Fibroblast of lung (primary cell): ENCODE measurements around the gene ITGB3. TPM values are rescaled to one million over a fixed set of nuclear protein-coding genes. Genes with fewer than 3 reads are reported as not detected.

ENCODE experiments used
- DNase-seq, 2 donors: peaks; one replicate each; pipeline versions ENCODE4 v3.0.0 to v3.0.0-alpha.2; 2010; ENCODE audit warnings: low read depth in 2 of 2
- H2AFZ ChIP-seq: 2 replicates; pipeline ENCODE4 v1.5.1; 2012; ENCODE audit warnings: low read length, control low read depth, inconsistent platforms
- H3K27ac ChIP-seq: 2 replicates; pipeline ENCODE4 v1.5.1; 2011; ENCODE audit warnings: low read length, control low read depth; ENCODE audit not compliant: insufficient read depth
- H3K27me3 ChIP-seq: 2 replicates; pipeline ENCODE4 v1.5.1; 2011; ENCODE audit warnings: mild to moderate bottlenecking, low read length; ENCODE audit not compliant: control insufficient read depth, insufficient read depth
- H3K36me3 ChIP-seq: 2 replicates; pipeline ENCODE4 v1.5.1; 2011; ENCODE audit warnings: low read length; ENCODE audit not compliant: control insufficient read depth, insufficient read depth
- H3K4me1 ChIP-seq: 2 replicates; pipeline ENCODE4 v1.5.1; 2011; ENCODE audit warnings: low read length; ENCODE audit not compliant: control insufficient read depth, insufficient read depth; ENCODE audit errors: extremely low read depth
- H3K4me2 ChIP-seq: 2 replicates; pipeline ENCODE4 v1.5.1; 2011; ENCODE audit warnings: low read length, control low read depth; ENCODE audit not compliant: insufficient read depth; ENCODE audit errors: extremely low read depth
- H3K4me3 ChIP-seq, 4 experiments: fragments of 200-600 bp in 1 of 4; sonication (generic) in 1 of 4; replicated peaks in 1 of 4; 2 replicates each; pipeline ENCODE4 v1.5.1; 2011 to 2016; ENCODE audit warnings: low read length in 4 of 4, low read depth in 3 of 4, mild to moderate bottlenecking in 3 of 4, control low read depth in 2 of 4, inconsistent platforms in 1 of 4, mixed read lengths in 1 of 4; ENCODE audit not compliant: insufficient read depth in 1 of 4; ENCODE audit errors: control extremely low read depth in 1 of 4
- H3K79me2 ChIP-seq: 2 replicates; pipeline ENCODE4 v1.5.1; 2012; ENCODE audit warnings: mild to moderate bottlenecking, low read length, inconsistent platforms; ENCODE audit not compliant: control insufficient read depth, insufficient read depth
- H3K9ac ChIP-seq: 2 replicates; pipeline ENCODE4 v1.5.1; 2011; ENCODE audit warnings: mild to moderate bottlenecking, low read length, control low read depth; ENCODE audit not compliant: insufficient read depth
- H3K9me3 ChIP-seq: 2 replicates; pipeline ENCODE4 v1.5.1; 2012; ENCODE audit warnings: low read depth, low read length; ENCODE audit not compliant: control insufficient read depth, insufficient read depth
- H4K20me1 ChIP-seq: 2 replicates; pipeline ENCODE4 v1.5.1; 2011; ENCODE audit warnings: low read length; ENCODE audit not compliant: control insufficient read depth, insufficient read depth; ENCODE audit errors: extremely low read depth
- CTCF ChIP-seq, 2 donors: IDR thresholded peaks in 1 of 2; conservative IDR thresholded peaks in 1 of 2; 1 replicate in 1 of 2; 2 replicates in 1 of 2; pipeline ENCODE4 v1.5.1; 2011 to 2012; ENCODE audit warnings: low read length in 2 of 2, control low read depth in 1 of 2, inconsistent platforms in 1 of 2, low read depth in 1 of 2, mild to moderate bottlenecking in 1 of 2
- EZH2 ChIP-seq: IDR thresholded peaks from 2 replicates; pipeline ENCODE4 v1.5.1; 2012; ENCODE audit warnings: low read length, control low read depth, mild to moderate bottlenecking; ENCODE audit errors: missing control alignments
- polyA plus RNA-seq, 2 donors: library from polyadenylated mRNA; depleted of rRNA in 1 of 2; stranded (reverse) in 1 of 2; unstranded in 1 of 2; fragments of >200 nt; gene quantifications; 2 replicates each; pipeline ENCODE4 v1.2.1, GENCODE V29; 2011 to 2012; ENCODE audit warnings: missing spikeins in 1 of 2
- total RNA-seq: library from RNA; depleted of rRNA; stranded (reverse); fragments of >200 nt; gene quantifications from 2 replicates; pipeline ENCODE4 v1.2.1, GENCODE V29; 2014

The ITGB3 gene
- total and polyA plus RNA-seq, 2 donors (not counting 1 experiment from before 2014, with no cell fraction given), result 22.0 to 23.3 TPM

- Histone ChIP-seq H3K4me2 (no peak overlapping the region), H2AFZ (no peak overlapping the region), H3K4me3 (no peak overlapping the region), H3K9me3 (no peaks in the 10 kb centered on the region), H3K79me2 (no peaks in the 10 kb centered on the region), H4K20me1 (no peaks in the 10 kb centered on the region), H3K9ac (no peak overlapping the region), H3K27ac (no peak overlapping the region), H3K36me3 (no peaks in the 10 kb centered on the region), H3K27me3 (no peaks in the 10 kb centered on the region), H3K4me1 (no peaks in the 10 kb centered on the region)
- no peak for DNase-seq
- no peak for TF ChIP-seq EZH2
- no peak for TF ChIP-seq CTCF (conservative IDR thresholded peaks at IDR 0.05 in 1 of 2, IDR thresholded peaks at IDR 0.05 in 1 of 2; ENCODE audit: low read depth in 1 of 2, low read length in 2 of 2)
Observed at GRCh38 chr17:47251421-47251940, 2.1 kb upstream of the ITGB3 start.

- no peak overlapping the region for H3K4me3 ChIP-seq
- no peaks in the 10 kb centered on the region for H4K20me1 ChIP-seq
- no peaks in the 10 kb centered on the region for H3K79me2 ChIP-seq
Observed at GRCh38 chr17:47252209-47252608, 1.4 kb upstream of the ITGB3 start.

More at GRCh38 chr17:47252209-47252608, 1.4 kb upstream of the ITGB3 start:
- no peak for TF ChIP-seq EZH2
- TF ChIP-seq CTCF (conservative IDR thresholded peaks at IDR 0.05 in 1 of 2, IDR thresholded peaks at IDR 0.05 in 1 of 2; ENCODE audit: low read depth in 1 of 2, low read length in 2 of 2), result no peak
- no peaks in the 10 kb centered on the region for H3K27me3 ChIP-seq
- H3K36me3 ChIP-seq, result no peaks in the 10 kb centered on the region
- no peak overlapping the region for H3K9ac ChIP-seq
- H3K27ac ChIP-seq, result no peak overlapping the region
- no peak overlapping the region for H2AFZ ChIP-seq
- H3K4me2 ChIP-seq, result no peak overlapping the region
- H3K9me3 ChIP-seq, result no peaks in the 10 kb centered on the region
- DNase-seq, result no peak
- H3K4me1 ChIP-seq, result peaks cover 3% of the 10 kb centered on the region
